GDM1 (cell line): ENCODE results near the gene OR2AE1.
"Not testable (repeated sequence)": the region's sequence is repeated elsewhere in the genome, so short reads cannot be mapped to it uniquely, and the experiment has no call there.

ENCODE experiments used
- DNase-seq: peaks from one replicate; lab custom pipeline; 2025; lab: John Stamatoyannopoulos, UW

Gene OR2AE1

GRCh38 chr7:99876933-99877332 is at the start of gene OR2AE1:
Gene OR2AE1, minus strand, starts transcription at chr7:99877033. Its CDS starts 0 bp downstream, at chr7:99877033.
- DNase-seq, result no peak

- DNase-seq, result no peak
These were observed 49.5 kb upstream of the OR2AE1 start for GRCh38 chr7:99926321-99926720.

GRCh38 chr7:99923200-99923599 is 46.4 kb upstream of the OR2AE1 start:
- DNase-seq, result no peak

- no peak for DNase-seq
These were observed 43.3 kb upstream of the OR2AE1 start for GRCh38 chr7:99920149-99920548.

- DNase-seq, result no peak
These were observed 42.9 kb upstream of the OR2AE1 start for GRCh38 chr7:99919814-99920112.

GRCh38 chr7:99918959-99919813 is 42.4 kb upstream of the OR2AE1 start, which contains the start of gene TRIM4:
Gene TRIM4, minus strand, starts transcription at chr7:99919530. Its CDS starts 129 bp downstream, at chr7:99919401.
- DNase-seq, result peak; percentile 88

- no peak for DNase-seq
These were observed 34.1 kb upstream of the OR2AE1 start for GRCh38 chr7:99910976-99911375.

GRCh38 chr7:99901581-99901980 is 24.7 kb upstream of the OR2AE1 start:
- no peak for DNase-seq

GRCh38 chr7:99899830-99900519 is 23.1 kb upstream of the OR2AE1 start:
- no peak for DNase-seq

GRCh38 chr7:99898836-99899235 is 22.0 kb upstream of the OR2AE1 start:
- no peak for DNase-seq

- DNase-seq, result no peak
These were observed 21.2 kb upstream of the OR2AE1 start for GRCh38 chr7:99898023-99898357.

GRCh38 chr7:99897322-99898022 is 20.6 kb upstream of the OR2AE1 start:
- DNase-seq, result no peak

GRCh38 chr7:99894738-99895137 is 17.9 kb upstream of the OR2AE1 start:
- no peak for DNase-seq

- no peak for DNase-seq
These were observed 16.4 kb upstream of the OR2AE1 start for GRCh38 chr7:99893280-99893679.

- not testable (repeated sequence) for DNase-seq
These were observed 13.5 kb upstream of the OR2AE1 start for GRCh38 chr7:99890348-99890747.

GRCh38 chr7:99888366-99888765 is 11.5 kb upstream of the OR2AE1 start:
- not testable (repeated sequence) for DNase-seq

GRCh38 chr7:99881370-99881769 is 4.5 kb upstream of the OR2AE1 start:
- DNase-seq, result no peak

GRCh38 chr7:99876491-99876890 is 342 bp downstream of the OR2AE1 start:
- no peak for DNase-seq

GRCh38 chr7:99868246-99868645 is 8.6 kb downstream of the OR2AE1 start:
- DNase-seq, result no peak

- DNase-seq, result not testable (repeated sequence)
These were observed 9.4 kb downstream of the OR2AE1 start for GRCh38 chr7:99867477-99867876.

GRCh38 chr7:99863847-99864440 is 12.9 kb downstream of the OR2AE1 start:
- DNase-seq, result no peak
